ENCODE measurements around the gene SLC6A12. TPM values are rescaled to one million over a fixed set of nuclear protein-coding genes. Genes with fewer than 3 reads are reported as not detected.
A peak's percentile ranks its signal among the peaks of the same experiment; 100 is the strongest.

The SLC6A12 gene
- total and polyA plus RNA-seq, 9 of the 15 experiments (the other 6 are each of a cell fraction or from before 2014, with no cell fraction given): not detected

- TF ChIP-seq ILK (tag; IDR thresholded peaks at IDR 0.05; ENCODE audit: borderline replicate concordance, low read depth): no peak
- TF ChIP-seq ELF1 (tag; IDR thresholded peaks at IDR 0.05): no peak
- no peak for TF ChIP-seq AFF1 (IDR thresholded peaks at IDR 0.05; ENCODE audit: low read depth in 1 of 2, partially characterized antibody in 2 of 2)
- TF ChIP-seq, protein P1, sequence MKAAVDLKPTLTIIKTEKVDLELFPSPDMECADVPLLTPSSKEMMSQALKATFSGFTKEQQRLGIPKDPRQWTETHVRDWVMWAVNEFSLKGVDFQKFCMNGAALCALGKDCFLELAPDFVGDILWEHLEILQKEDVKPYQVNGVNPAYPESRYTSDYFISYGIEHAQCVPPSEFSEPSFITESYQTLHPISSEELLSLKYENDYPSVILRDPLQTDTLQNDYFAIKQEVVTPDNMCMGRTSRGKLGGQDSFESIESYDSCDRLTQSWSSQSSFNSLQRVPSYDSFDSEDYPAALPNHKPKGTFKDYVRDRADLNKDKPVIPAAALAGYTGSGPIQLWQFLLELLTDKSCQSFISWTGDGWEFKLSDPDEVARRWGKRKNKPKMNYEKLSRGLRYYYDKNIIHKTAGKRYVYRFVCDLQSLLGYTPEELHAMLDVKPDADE (conservative IDR thresholded peaks at IDR 0.05; ENCODE audit: control insufficient read depth, low read depth, low read length): 0 out of 2 replicates have a peak, but pooled peaks have one; percentile 40
- TF ChIP-seq ZBTB7A (IDR thresholded peaks at IDR 0.05; ENCODE audit: borderline replicate concordance, control insufficient read depth, low read depth, low read length): peak; percentile 42; the same call in 1 of the 2 replicates
- peak in 1 of 2 experiments; percentile 69 for TF ChIP-seq E2F6 (IDR thresholded peaks at IDR 0.05; ENCODE audit: borderline replicate concordance in 1 of 2, extremely low read depth in 1 of 2, insufficient read depth in 1 of 2, insufficient read length in 1 of 2, low read depth in 1 of 2, low read length in 1 of 2, poor library complexity in 1 of 2, severe bottlenecking in 1 of 2)
- TF ChIP-seq, protein P2, sequence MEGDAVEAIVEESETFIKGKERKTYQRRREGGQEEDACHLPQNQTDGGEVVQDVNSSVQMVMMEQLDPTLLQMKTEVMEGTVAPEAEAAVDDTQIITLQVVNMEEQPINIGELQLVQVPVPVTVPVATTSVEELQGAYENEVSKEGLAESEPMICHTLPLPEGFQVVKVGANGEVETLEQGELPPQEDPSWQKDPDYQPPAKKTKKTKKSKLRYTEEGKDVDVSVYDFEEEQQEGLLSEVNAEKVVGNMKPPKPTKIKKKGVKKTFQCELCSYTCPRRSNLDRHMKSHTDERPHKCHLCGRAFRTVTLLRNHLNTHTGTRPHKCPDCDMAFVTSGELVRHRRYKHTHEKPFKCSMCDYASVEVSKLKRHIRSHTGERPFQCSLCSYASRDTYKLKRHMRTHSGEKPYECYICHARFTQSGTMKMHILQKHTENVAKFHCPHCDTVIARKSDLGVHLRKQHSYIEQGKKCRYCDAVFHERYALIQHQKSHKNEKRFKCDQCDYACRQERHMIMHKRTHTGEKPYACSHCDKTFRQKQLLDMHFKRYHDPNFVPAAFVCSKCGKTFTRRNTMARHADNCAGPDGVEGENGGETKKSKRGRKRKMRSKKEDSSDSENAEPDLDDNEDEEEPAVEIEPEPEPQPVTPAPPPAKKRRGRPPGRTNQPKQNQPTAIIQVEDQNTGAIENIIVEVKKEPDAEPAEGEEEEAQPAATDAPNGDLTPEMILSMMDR (IDR thresholded peaks at IDR 0.05 in 2 of 3, conservative IDR thresholded peaks at IDR 0.05 in 1 of 3; ENCODE audit: insufficient read depth in 2 of 3, low read depth in 1 of 3, low read length in 3 of 3): peak; percentile 54 to 80 (median 55)
- no peak for TF ChIP-seq KAT7 (CRISPR knock-in tag; IDR thresholded peaks at IDR 0.05; ENCODE audit: borderline replicate concordance)
- TF ChIP-seq CCNT2 (IDR thresholded peaks at IDR 0.05; ENCODE audit: borderline replicate concordance, extremely low read depth, insufficient read length, low read depth, low read length): peak; percentile 34
- TF ChIP-seq MYC (IDR thresholded peaks at IDR 0.05; ENCODE audit: low read depth, low read length): peak; percentile 26; the same call in 1 of the 2 replicates
- no peak for TF ChIP-seq MYC (CRISPR knock-in tag; IDR thresholded peaks at IDR 0.05; ENCODE audit: borderline replicate concordance, low read depth)
- TF ChIP-seq MAX (CRISPR knock-in tag; IDR thresholded peaks at IDR 0.05): peak; percentile 28; the same call in 1 of the 2 replicates
- 0 out of 2 replicates have a peak, but pooled peaks have one; percentile 44 for TF ChIP-seq SMC3 (conservative IDR thresholded peaks at IDR 0.05; ENCODE audit: insufficient read depth, low read depth, low read length)
- TF ChIP-seq RB1 (IDR thresholded peaks at IDR 0.05; ENCODE audit: low read depth): peak; percentile 71; the same call in 1 of the 2 replicates
Observed at GRCh38 chr12:188910-189621, 24.9 kb downstream of the SLC6A12 start (continued).
